Activated T-cell treated with anti-CD3 and anti-CD28 coated beads, Interleukin-2, amount 50 U/mL, for 72 hours (primary cell): ENCODE measurements around the gene CINP. TPM values are rescaled to one million over a fixed set of nuclear protein-coding genes. Genes with fewer than 3 reads are reported as not detected.
A peak's percentile ranks its signal among the peaks of the same experiment; 100 is the strongest.
"Not testable (repeated sequence)": the region's sequence is repeated elsewhere in the genome, so short reads cannot be mapped to it uniquely, and the experiment has no call there.

ENCODE experiments used
- ATAC-seq, 2 donors: fragments of 150-1000 bp; cut with Tn5 transposase; replicated peaks in 1 of 2; 2 replicates each; pipeline ENCODE4 v1.10.0; 2021; ENCODE audit warnings: moderate library complexity in 2 of 2, mild to moderate bottlenecking in 1 of 2
- DNase-seq, 2 donors: peaks; one replicate each; pipeline ENCODE4 v3.0.0; 2021 to 2022; ENCODE audit warnings: mixed read lengths in 1 of 2
- H3K27ac Mint-ChIP-seq: one replicate; pipeline ENCODE4 v1.8.0; 2022; ENCODE audit warnings: mild to moderate bottlenecking, moderate library complexity, mixed read lengths
- H3K27me3 Mint-ChIP-seq: one replicate; pipeline ENCODE4 v1.8.0; 2022; ENCODE audit warnings: low read depth, mixed read lengths
- H3K36me3 Mint-ChIP-seq, 2 donors: one replicate each; pipeline ENCODE4 v1.8.0; 2022; ENCODE audit warnings: mixed read lengths in 2 of 2, mild to moderate bottlenecking in 1 of 2; ENCODE audit not compliant: insufficient read depth in 2 of 2
- H3K4me1 Mint-ChIP-seq: one replicate; pipeline ENCODE4 v1.8.0; 2022; ENCODE audit warnings: low read depth, mixed read lengths
- H3K4me3 Mint-ChIP-seq, 2 donors: one replicate each; pipeline ENCODE4 v1.8.0; 2022; ENCODE audit warnings: mild to moderate bottlenecking in 2 of 2, mixed read lengths in 2 of 2, moderate library complexity in 2 of 2
- H3K9me3 Mint-ChIP-seq, 2 donors: one replicate each; pipeline ENCODE4 v1.8.0; 2022; ENCODE audit warnings: mixed read lengths in 2 of 2
- total RNA-seq, 2 donors: library from RNA; stranded (reverse); gene quantifications; one replicate each; pipeline ENCODE4 v1.2.3, GENCODE V29; 2022

The CINP gene
- total RNA-seq, 2 donors from 2014 or later = 40.6 to 43.0 TPM

DNA sequence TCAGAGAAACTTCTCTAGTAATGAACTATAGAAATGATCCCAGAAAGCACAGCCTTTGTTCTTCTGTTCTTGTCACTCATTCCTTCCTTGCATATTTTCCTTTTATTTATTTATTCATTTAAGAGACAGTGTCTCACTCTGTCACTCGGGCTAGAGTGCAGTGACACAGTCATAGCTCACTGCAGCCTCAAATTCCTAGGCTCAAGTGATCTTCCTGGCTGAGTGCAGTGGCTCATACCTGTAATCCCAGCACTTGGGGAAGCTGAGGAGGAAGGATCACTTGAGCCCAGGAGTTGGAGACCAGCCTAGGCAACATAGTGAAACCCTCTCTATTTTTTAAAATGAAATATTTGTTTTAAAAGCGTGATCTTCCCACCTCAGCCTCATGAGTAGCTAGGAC lies 11.6 kb upstream of the CINP start:
- no peaks in the 10 kb centered on the region for H3K9me3 Mint-ChIP-seq
- H3K36me3 Mint-ChIP-seq = peaks cover 0 to 2% of the 10 kb centered on the region in 2 donors
- DNase-seq (no peak), ATAC-seq (no peak)
- H3K4me1 Mint-ChIP-seq = peaks cover 40% of the 10 kb centered on the region
- H3K4me3 Mint-ChIP-seq = no peak overlapping the region
- no peaks in the 10 kb centered on the region for H3K27me3 Mint-ChIP-seq
- H3K27ac Mint-ChIP-seq = peak overlapping the region; percentile 43

DNA sequence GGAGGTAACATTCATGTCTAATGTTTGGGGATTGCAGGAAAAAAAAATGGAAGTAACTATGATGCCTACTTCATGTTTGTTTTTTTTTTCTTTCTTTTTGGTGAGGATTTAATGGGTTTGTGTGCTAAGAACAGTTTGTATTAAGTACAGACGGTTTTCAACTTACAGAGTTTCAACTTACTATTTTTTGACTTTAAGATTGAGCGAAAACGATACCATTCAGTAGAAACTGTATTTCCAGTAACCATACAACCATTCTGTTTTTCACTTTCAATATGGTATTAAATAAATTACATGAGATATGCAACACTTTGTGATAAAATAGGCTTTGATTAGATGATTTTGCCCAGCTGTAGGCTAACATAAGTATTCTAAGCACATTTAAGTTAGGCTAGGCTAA lies 10.4 kb upstream of the CINP start:
- ATAC-seq (no peak), DNase-seq (no peak)
- H3K27ac Mint-ChIP-seq = no peak overlapping the region
- H3K4me3 Mint-ChIP-seq = peak overlapping the region in 1 of 2 donors; percentile 56
- no peaks in the 10 kb centered on the region for H3K36me3 Mint-ChIP-seq
- no peaks in the 10 kb centered on the region for H3K9me3 Mint-ChIP-seq
- peaks cover 47% of the 10 kb centered on the region for H3K4me1 Mint-ChIP-seq
- H3K27me3 Mint-ChIP-seq = no peaks in the 10 kb centered on the region

DNA sequence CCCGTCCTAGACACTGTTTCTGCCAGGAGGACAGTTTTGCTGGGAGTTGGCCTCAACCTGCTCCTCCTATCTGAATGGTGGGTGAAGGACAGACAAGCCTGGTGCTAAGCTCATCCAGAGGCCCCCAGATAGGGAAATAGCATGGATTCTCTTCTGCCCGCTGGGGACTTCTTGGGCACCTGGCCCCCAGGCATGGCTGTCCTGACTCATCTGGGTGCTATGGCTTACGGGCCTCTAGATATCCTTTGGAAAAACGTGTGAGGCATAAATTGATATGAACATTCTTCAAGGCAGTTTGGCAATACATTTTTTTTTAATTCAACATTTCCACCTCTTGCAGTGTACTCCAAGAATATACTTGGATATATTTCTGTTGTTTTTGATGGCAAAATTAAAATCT lies 8.7 kb upstream of the CINP start:
- H3K4me1 Mint-ChIP-seq = peaks cover 62% of the 10 kb centered on the region

DNA sequence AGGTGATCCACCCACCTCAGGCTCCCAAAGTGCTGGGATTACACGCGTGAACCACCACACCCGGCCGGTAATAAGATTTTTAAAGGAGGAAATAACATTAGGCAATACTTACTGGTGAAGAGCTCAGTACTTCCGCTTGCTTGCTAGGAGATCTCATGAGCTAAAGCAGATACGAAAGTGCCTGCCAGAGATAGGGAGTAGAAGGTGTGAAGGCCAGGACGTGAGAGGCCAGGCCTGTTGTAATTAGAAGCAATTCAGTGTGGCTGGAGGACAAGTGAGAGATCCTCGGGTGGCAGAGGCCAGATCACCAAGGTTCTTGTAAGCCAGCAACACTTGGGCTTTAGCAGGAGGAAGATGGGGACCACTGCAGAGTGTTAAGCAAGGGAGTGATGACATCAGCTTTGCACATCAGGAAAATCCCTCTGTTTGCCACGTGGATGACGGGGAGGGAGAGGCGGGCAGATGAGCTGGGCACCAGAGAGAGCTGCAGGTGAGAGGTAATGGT lies 7.7 kb upstream of the CINP start:
- H3K4me3 Mint-ChIP-seq = peak overlapping the region in 1 of 2 donors; percentile 25
- H3K27me3 Mint-ChIP-seq = no peaks in the 10 kb centered on the region
- DNase-seq = no peak
- peak overlapping the region; percentile 1 for H3K27ac Mint-ChIP-seq
- peaks cover 59% of the 10 kb centered on the region for H3K4me1 Mint-ChIP-seq
- no peak for ATAC-seq
- H3K9me3 Mint-ChIP-seq = no peaks in the 10 kb centered on the region
- H3K36me3 Mint-ChIP-seq = no peaks in the 10 kb centered on the region

More for the DNA sequence above, 8.7 kb upstream of the CINP start:
- H3K36me3 Mint-ChIP-seq = no peaks in the 10 kb centered on the region
- no peaks in the 10 kb centered on the region for H3K9me3 Mint-ChIP-seq
- H3K27me3 Mint-ChIP-seq = no peaks in the 10 kb centered on the region
- no peak overlapping the region for H3K27ac Mint-ChIP-seq
- DNase-seq (no peak), ATAC-seq (no peak)
- no peak overlapping the region for H3K4me3 Mint-ChIP-seq

DNA sequence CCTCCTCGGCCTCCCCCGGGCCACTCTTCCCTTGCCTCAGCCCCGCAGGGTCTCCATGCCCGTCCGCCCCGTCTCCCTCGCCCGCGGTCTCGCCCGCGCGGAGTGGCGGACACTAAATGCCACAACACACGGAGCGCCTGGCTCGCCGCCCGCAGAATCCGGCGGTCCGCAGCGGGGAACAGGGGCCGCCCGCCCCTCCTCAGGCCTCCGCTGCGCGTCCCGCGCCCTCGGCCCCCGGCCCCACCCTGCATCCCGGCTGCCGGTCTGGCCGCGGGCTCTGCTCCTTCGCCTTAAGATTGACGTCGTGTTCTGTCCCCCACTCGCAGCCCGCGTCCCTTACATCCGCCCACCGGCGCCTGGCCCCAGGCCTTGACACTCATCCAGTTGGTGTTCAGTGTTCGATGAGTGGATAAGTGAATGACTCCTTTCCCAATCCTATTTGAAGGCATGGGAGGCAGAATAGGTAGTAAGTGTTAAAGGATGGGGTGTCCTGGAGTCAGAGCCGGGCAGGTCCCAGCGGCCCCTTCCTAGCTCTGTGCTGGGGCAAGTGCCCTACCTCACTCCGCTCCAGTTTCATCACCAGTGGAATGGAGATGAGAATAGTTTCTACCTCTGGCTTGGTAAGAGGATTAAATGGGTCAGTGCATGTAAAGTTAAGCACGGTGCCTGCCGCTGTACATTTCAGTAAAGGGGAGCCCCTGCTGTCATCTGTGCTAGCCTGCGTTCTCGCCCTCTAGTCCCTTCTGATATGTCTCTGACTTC lies 673 bp upstream of the CINP start:
- Mint-ChIP-seq H3K27ac (peak overlapping the region; percentile 79), H3K27me3 (no peaks in the 10 kb centered on the region), H3K4me1 (peaks cover 43% of the 10 kb centered on the region), H3K4me3 (no peak overlapping the region), H3K9me3 (no peaks in the 10 kb centered on the region), H3K36me3 (peaks cover 0 to 2% of the 10 kb centered on the region in 2 donors)
- ATAC-seq = peak; percentile 14 to 37
- peak; percentile 50 to 52 for DNase-seq

- Mint-ChIP-seq H3K9me3 (no peaks in the 10 kb centered on the region), H3K4me3 (peak overlapping the region; percentile 77 to 88), H3K36me3 (peaks cover 2 to 6% of the 10 kb centered on the region in 2 donors), H3K4me1 (peaks cover 30% of the 10 kb centered on the region), H3K27ac (peak overlapping the region; percentile 88), H3K27me3 (no peaks in the 10 kb centered on the region)
- peak; percentile 83 to 86 for ATAC-seq
- DNase-seq = peak; percentile 68 to 76
These were observed 606 bp downstream of the CINP start for GRCh38 chr14:102362084-102362483.

GRCh38 chr14:102360388-102360787 lies 2.3 kb downstream of the CINP start:
- DNase-seq (no peak), ATAC-seq (no peak)
- no peak overlapping the region for H3K4me3 Mint-ChIP-seq
- H3K36me3 Mint-ChIP-seq = peaks cover 2 to 9% of the 10 kb centered on the region in 2 donors
- H3K27me3 Mint-ChIP-seq = no peaks in the 10 kb centered on the region
- peak overlapping the region; percentile 75 for H3K27ac Mint-ChIP-seq
- H3K9me3 Mint-ChIP-seq = no peaks in the 10 kb centered on the region
- peaks cover 25% of the 10 kb centered on the region for H3K4me1 Mint-ChIP-seq

- peaks cover 25% of the 10 kb centered on the region for H3K4me1 Mint-ChIP-seq
- no peak overlapping the region for H3K27ac Mint-ChIP-seq
- DNase-seq = no peak
- no peaks in the 10 kb centered on the region for H3K9me3 Mint-ChIP-seq
- H3K27me3 Mint-ChIP-seq = no peaks in the 10 kb centered on the region
- peaks cover 2 to 10% of the 10 kb centered on the region in 2 donors for H3K36me3 Mint-ChIP-seq
- H3K4me3 Mint-ChIP-seq = no peak overlapping the region
- ATAC-seq = no peak
These were observed 3.3 kb downstream of the CINP start for GRCh38 chr14:102359341-102359740.

GRCh38 chr14:102356280-102356679 lies 6.4 kb downstream of the CINP start:
- ATAC-seq (no peak), DNase-seq (no peak)
- H3K4me3 Mint-ChIP-seq = no peak overlapping the region
- H3K4me1 Mint-ChIP-seq = peaks cover 16% of the 10 kb centered on the region
- H3K9me3 Mint-ChIP-seq = no peaks in the 10 kb centered on the region
- H3K36me3 Mint-ChIP-seq = peaks cover 2 to 14% of the 10 kb centered on the region in 2 donors
- no peaks in the 10 kb centered on the region for H3K27me3 Mint-ChIP-seq
- H3K27ac Mint-ChIP-seq = no peak overlapping the region

DNA sequence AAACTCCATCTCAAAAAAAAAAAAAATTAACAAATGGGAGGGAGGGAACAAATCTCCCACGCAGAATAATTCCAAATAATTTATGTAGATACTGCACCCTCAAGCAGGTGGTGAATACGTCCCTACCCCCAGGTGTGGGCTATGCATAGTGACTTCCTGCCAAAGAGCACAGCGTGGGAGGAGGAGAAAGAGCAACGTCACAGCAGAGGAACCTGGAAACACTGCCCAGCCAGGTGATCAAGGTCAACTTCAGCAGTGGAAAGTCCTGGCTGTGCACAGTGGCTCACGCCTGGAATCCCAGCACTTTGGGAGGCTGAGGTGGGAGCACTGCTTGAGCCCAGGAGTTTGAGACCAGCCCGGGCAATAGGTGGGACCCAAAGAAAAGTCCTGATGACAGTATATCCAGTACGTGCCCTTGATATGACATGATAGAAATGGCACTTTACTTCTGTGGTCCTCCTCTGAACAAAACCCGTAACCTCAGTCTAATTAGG lies 9.5 kb downstream of the CINP start:
- H3K36me3 Mint-ChIP-seq = peaks cover 2 to 23% of the 10 kb centered on the region in 2 donors

DNA sequence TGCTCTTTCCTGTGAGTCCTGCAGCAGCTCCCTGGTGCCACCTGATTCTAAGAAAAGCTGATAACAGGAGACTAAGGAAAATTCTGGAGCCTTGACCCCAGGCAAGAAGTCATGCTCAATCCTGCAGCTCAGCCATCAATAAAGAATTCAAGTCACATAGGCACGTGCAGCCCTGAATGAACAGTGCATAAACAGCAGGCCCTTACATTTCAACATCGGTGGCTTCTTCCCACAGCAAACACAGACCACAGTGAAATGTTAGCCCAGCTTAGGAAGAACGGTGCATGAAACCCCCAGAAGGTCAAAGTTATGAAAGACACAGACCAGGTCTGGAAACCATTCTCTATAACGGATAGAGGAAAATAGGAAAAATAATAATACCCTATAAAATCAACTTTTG lies 10.5 kb downstream of the CINP start:
- Mint-ChIP-seq H3K27ac (no peak overlapping the region), H3K4me1 (no peaks in the 10 kb centered on the region), H3K4me3 (no peak overlapping the region), H3K27me3 (no peaks in the 10 kb centered on the region), H3K36me3 (peaks cover 2 to 22% of the 10 kb centered on the region in 2 donors), H3K9me3 (no peaks in the 10 kb centered on the region)
- ATAC-seq (no peak), DNase-seq (no peak)

More for the DNA sequence above, 9.5 kb downstream of the CINP start:
- no peaks in the 10 kb centered on the region for H3K9me3 Mint-ChIP-seq
- DNase-seq (no peak), ATAC-seq (no peak)
- no peaks in the 10 kb centered on the region for H3K27me3 Mint-ChIP-seq
- H3K4me3 Mint-ChIP-seq = no peak overlapping the region
- no peaks in the 10 kb centered on the region for H3K4me1 Mint-ChIP-seq
- H3K27ac Mint-ChIP-seq = peak overlapping the region; percentile 50

- not testable (repeated sequence) for DNase-seq, H3K9me3 Mint-ChIP-seq, H3K27ac Mint-ChIP-seq, H3K4me1 Mint-ChIP-seq, ATAC-seq, H3K27me3 Mint-ChIP-seq, H3K4me3 Mint-ChIP-seq
- H3K36me3 Mint-ChIP-seq = peaks cover 2 to 22% of the 10 kb centered on the region in 2 donors
These were observed 11.1 kb downstream of the CINP start for GRCh38 chr14:102351593-102351992.

- Mint-ChIP-seq H3K36me3 (peaks cover 2 to 22% of the 10 kb centered on the region in 2 donors), H3K27ac (peak overlapping the region; percentile 28), H3K9me3 (no peaks in the 10 kb centered on the region), H3K4me1 (no peaks in the 10 kb centered on the region), H3K27me3 (no peaks in the 10 kb centered on the region), H3K4me3 (no peak overlapping the region)
- ATAC-seq (no peak), DNase-seq (no peak)
These were observed 11.7 kb downstream of the CINP start for GRCh38 chr14:102351023-102351422.
